Mesothelial cell of epicardium (in vitro differentiated cells): Measurements from ENCODE around the gene ADA. TPM values are rescaled to one million over a fixed set of nuclear protein-coding genes. Genes with fewer than 3 reads are reported as not detected.

Source experiments
- DNase-seq, 2 experiments: peaks; one replicate each; pipeline ENCODE4 v3.0.0; 2021; ENCODE audit warnings: low spot score in 2 of 2; ENCODE audit not compliant: unreplicated experiment in 2 of 2
- H3K27ac Mint-ChIP-seq: 2 replicates; pipeline ENCODE4 v1.8.0; 2021; ENCODE audit warnings: mixed read lengths
- H3K27me3 Mint-ChIP-seq: 2 replicates; pipeline ENCODE4 v1.8.0; 2021; ENCODE audit warnings: low read depth, mixed read lengths
- H3K36me3 Mint-ChIP-seq: 2 replicates; pipeline ENCODE4 v1.8.0; 2021; ENCODE audit warnings: mixed read lengths
- H3K4me1 Mint-ChIP-seq: 2 replicates; pipeline ENCODE4 v1.8.0; 2021; ENCODE audit warnings: mixed read lengths
- H3K4me3 Mint-ChIP-seq: 2 replicates; pipeline ENCODE4 v1.8.0; 2021; ENCODE audit warnings: mild to moderate bottlenecking, moderate library complexity, mixed read lengths
- H3K9me3 Mint-ChIP-seq: 2 replicates; pipeline ENCODE4 v1.8.0; 2021; ENCODE audit warnings: mixed read lengths
- total RNA-seq: library from RNA; stranded (reverse); gene quantifications from 3 replicates; pipeline ENCODE4 v1.2.1, GENCODE V29; 2021
- TF ChIP-seq, protein P1 (sequence below): fragments of 200-600 bp; sonication (generic); IDR thresholded peaks from one replicate; pipeline ENCODE4 v1.5.0; 2021; ENCODE audit warnings: antibody characterized with exemption; ENCODE audit not compliant: unreplicated experiment

ADA gene
- total RNA-seq, 1 donor from 2014 or later = 21.7 TPM

DNA sequence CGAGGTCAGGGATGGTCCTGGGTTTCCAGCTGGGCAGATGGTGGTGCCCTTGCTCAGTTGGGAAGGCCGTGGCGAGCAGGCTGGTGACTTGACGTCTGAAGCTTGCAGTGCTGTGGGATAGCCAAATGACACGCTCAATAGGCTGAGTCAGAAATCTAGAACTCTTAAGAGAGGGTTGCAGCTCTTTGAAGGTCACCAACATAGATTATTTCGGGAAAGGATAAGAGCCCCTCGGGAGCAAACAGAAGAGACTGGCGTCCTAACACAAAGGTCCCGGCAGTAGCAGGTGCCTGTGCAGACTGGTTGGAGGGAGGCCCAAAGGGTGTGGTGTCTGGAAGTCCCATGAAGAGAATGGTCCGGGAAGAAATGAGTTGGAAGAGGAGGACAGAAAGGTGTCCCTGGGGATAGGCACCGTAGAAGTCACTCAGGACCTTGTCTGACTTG, 50.7 kb downstream of the ADA start:
- TF ChIP-seq, protein P1, sequence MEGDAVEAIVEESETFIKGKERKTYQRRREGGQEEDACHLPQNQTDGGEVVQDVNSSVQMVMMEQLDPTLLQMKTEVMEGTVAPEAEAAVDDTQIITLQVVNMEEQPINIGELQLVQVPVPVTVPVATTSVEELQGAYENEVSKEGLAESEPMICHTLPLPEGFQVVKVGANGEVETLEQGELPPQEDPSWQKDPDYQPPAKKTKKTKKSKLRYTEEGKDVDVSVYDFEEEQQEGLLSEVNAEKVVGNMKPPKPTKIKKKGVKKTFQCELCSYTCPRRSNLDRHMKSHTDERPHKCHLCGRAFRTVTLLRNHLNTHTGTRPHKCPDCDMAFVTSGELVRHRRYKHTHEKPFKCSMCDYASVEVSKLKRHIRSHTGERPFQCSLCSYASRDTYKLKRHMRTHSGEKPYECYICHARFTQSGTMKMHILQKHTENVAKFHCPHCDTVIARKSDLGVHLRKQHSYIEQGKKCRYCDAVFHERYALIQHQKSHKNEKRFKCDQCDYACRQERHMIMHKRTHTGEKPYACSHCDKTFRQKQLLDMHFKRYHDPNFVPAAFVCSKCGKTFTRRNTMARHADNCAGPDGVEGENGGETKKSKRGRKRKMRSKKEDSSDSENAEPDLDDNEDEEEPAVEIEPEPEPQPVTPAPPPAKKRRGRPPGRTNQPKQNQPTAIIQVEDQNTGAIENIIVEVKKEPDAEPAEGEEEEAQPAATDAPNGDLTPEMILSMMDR = no peak
- DNase-seq = no peak

DNA sequence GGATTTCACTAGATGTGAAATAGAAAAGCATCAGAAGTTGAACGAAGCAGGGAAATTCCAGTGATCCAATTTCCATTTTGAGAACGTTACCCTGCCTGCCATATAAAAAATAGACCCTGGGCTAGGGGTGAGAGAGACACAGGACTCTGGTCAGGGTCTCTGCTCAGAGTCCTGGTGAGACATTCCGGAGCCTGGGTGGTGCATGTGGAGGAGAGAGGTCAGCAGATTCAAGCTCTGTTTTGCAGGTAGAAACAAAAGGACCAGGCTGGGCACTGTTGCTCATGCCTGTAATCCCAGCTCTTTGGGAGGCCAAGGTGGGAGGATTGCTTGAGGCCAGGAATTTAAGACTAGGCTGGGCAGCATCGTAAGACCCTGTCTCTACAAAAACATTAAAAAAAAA, 51.2 kb downstream of the ADA start:
- TF ChIP-seq, protein P1 = no peak
- Mint-ChIP-seq H3K27me3 (no peaks in the 10 kb centered on the region), H3K9me3 (no peaks in the 10 kb centered on the region), H3K27ac (peak overlapping the region; percentile 94), H3K36me3 (peaks cover 10% of the 10 kb centered on the region), H3K4me1 (peaks cover 34% of the 10 kb centered on the region), H3K4me3 (no peak overlapping the region)
- DNase-seq = no peak

More for the DNA sequence above, 50.7 kb downstream of the ADA start:
- no peaks in the 10 kb centered on the region for H3K9me3 Mint-ChIP-seq
- no peak overlapping the region for H3K4me3 Mint-ChIP-seq
- H3K27ac Mint-ChIP-seq = peak overlapping the region; percentile 94
- no peaks in the 10 kb centered on the region for H3K27me3 Mint-ChIP-seq
- H3K36me3 Mint-ChIP-seq = peaks cover 10% of the 10 kb centered on the region
- H3K4me1 Mint-ChIP-seq = peaks cover 34% of the 10 kb centered on the region

DNA sequence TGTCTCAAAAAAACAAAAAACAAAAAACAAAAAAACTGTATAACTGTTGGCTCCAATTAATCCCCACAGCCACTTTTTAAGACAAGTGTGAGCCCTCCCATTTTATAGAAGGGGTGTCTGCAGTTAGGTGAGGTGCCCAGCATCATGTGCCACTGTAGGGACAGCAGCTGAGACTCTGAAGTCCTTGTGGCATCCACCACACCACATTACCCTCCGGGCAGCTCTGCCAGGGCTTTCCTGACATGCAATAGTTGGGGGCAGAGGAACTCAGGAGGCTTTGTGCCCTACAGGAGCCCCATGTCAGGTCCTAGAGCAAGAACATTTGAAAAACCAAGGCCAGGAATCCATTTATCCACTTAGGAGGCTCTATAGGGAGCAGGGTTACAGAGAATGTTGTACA, 51.8 kb downstream of the ADA start:
- Mint-ChIP-seq H3K36me3 (peaks cover 7% of the 10 kb centered on the region), H3K27ac (peak overlapping the region; percentile 94)
- TF ChIP-seq, protein P1 = no peak

DNA sequence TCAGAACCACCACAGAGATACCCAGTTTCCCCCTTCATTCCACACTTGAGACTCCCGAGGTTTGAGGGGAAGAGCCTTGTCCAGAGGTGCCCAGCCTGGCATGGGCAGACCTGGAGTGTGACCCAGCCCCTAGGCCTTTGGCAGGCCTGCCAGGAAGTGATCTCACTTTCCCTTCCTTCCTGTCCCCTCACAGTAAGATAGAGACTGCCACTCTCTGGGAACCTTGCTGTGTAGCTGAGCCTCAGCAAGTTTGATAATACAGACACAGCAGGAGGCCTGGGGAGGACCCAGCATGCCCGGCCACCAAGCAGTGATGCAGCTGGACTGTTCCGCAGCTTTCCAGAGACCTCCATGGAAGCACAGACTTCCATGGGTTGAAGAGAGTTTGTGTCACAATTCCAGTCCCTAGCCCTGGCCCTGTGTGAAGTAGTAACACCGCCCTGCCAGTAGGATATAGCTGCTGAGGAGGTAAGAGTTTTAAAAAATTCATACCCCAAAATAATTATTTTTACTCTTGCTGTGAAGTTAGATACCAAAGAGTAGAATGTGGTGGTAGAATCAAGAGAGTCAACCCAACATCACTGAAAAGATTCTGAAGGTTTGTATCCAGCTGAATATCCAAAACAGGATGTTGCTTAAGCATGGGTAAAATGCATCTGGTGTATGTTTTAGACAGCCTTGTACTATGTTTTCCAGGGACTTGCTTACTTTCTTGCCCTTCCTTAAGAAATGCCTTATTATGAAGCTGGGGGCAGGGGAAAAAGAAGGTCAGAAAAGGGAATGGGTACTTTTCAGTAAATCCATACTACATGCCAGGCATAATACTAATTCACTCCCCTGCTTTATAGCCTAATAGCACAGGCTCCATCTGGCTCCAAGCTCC, 52.8 kb downstream of the ADA start:
- TF ChIP-seq, protein P1 = no peak
- Mint-ChIP-seq H3K4me3 (no peak overlapping the region), H3K4me1 (peaks cover 44% of the 10 kb centered on the region), H3K27me3 (no peaks in the 10 kb centered on the region), H3K27ac (peak overlapping the region; percentile 80), H3K36me3 (peaks cover 7% of the 10 kb centered on the region), H3K9me3 (no peaks in the 10 kb centered on the region)
- no peak for DNase-seq

More for the DNA sequence above, 51.8 kb downstream of the ADA start:
- DNase-seq = no peak
- Mint-ChIP-seq H3K9me3 (no peaks in the 10 kb centered on the region), H3K4me1 (peaks cover 37% of the 10 kb centered on the region), H3K27me3 (no peaks in the 10 kb centered on the region), H3K4me3 (no peak overlapping the region)

DNA sequence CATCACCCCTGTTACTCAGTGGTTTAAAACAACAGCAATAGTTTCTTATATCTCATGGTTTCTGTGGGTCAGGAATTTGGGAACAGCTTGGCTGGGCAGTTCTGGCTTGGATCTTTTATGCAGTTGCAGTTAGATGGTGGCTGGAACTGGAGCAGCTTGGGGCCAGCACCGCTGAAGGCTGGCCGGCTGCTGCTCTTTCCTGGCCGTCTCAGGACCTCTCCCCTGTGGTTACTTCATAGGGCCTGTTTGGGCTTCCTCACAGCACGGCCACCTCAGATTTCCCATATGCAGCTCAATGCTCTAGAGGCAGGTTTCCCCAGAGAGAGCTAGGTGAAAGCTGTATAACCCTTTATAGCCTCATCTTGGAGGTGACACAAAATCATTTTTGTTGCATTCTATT, 53.6 kb downstream of the ADA start:
- peak overlapping the region; percentile 80 for H3K27ac Mint-ChIP-seq
- peaks cover 48% of the 10 kb centered on the region for H3K4me1 Mint-ChIP-seq
- H3K4me3 Mint-ChIP-seq = no peak overlapping the region
- H3K27me3 Mint-ChIP-seq = no peaks in the 10 kb centered on the region
- TF ChIP-seq, protein P1 = no peak
- H3K36me3 Mint-ChIP-seq = peaks cover 10% of the 10 kb centered on the region
- DNase-seq = no peak
- no peaks in the 10 kb centered on the region for H3K9me3 Mint-ChIP-seq
